ES-I3 (cell line): ENCODE data around the gene SHE.

Experiments
- H3K36me3 ChIP-seq: 2 replicates; pipeline ENCODE4 v1.6.1; 2013; ENCODE audit warnings: mild to moderate bottlenecking, low read length, control low read depth, moderate library complexity; ENCODE audit not compliant: insufficient read depth
- H3K4me1 ChIP-seq: 2 replicates; pipeline ENCODE4 v1.6.1; 2013; ENCODE audit warnings: mild to moderate bottlenecking, control low read depth, low read length; ENCODE audit not compliant: insufficient read depth
- H3K9ac ChIP-seq: 2 replicates; pipeline ENCODE4 v1.6.1; 2013; ENCODE audit warnings: low read depth, mild to moderate bottlenecking, low read length, moderate library complexity
- H3K9me3 ChIP-seq: 2 replicates; pipeline ENCODE4 v1.6.1; 2013; ENCODE audit warnings: mild to moderate bottlenecking, low read length, moderate library complexity; ENCODE audit not compliant: control insufficient read depth, insufficient read depth

The SHE gene

GRCh38 chr1:154478013-154478412 is 24.2 kb downstream of the SHE start:
- Histone ChIP-seq H3K9ac (no peak overlapping the region), H3K36me3 (no peaks in the 10 kb centered on the region), H3K4me1 (peaks cover 10% of the 10 kb centered on the region; the same call in 1 of the 2 replicates), H3K9me3 (no peaks in the 10 kb centered on the region)

- H3K4me1 ChIP-seq = peaks cover 10% of the 10 kb centered on the region; the same call in 1 of the 2 replicates
- no peaks in the 10 kb centered on the region for H3K36me3 ChIP-seq
Measured at GRCh38 chr1:154476791-154477190, 25.4 kb downstream of the SHE start.

GRCh38 chr1:154474802-154475201 is 27.4 kb downstream of the SHE start:
- Histone ChIP-seq H3K9ac (no peak overlapping the region), H3K9me3 (no peaks in the 10 kb centered on the region), H3K36me3 (no peaks in the 10 kb centered on the region), H3K4me1 (peaks cover 10% of the 10 kb centered on the region; the same call in 1 of the 2 replicates)

More at GRCh38 chr1:154476791-154477190, 25.4 kb downstream of the SHE start:
- Histone ChIP-seq H3K9ac (no peak overlapping the region), H3K9me3 (no peaks in the 10 kb centered on the region)

GRCh38 chr1:154471304-154471703 is 30.9 kb downstream of the SHE start:
- H3K36me3 ChIP-seq = no peaks in the 10 kb centered on the region
- peaks cover 4% of the 10 kb centered on the region; the same call in 1 of the 2 replicates for H3K4me1 ChIP-seq
- H3K9ac ChIP-seq = no peak overlapping the region
- no peaks in the 10 kb centered on the region for H3K9me3 ChIP-seq

- Histone ChIP-seq H3K9me3 (no peaks in the 10 kb centered on the region), H3K4me1 (peaks cover 10% of the 10 kb centered on the region), H3K9ac (no peak overlapping the region), H3K36me3 (no peaks in the 10 kb centered on the region)
Measured at GRCh38 chr1:154469844-154470560, 32.2 kb downstream of the SHE start.

- H3K36me3 ChIP-seq = no peaks in the 10 kb centered on the region
- H3K4me1 ChIP-seq = peaks cover 12% of the 10 kb centered on the region
- H3K9me3 ChIP-seq = no peaks in the 10 kb centered on the region
- no peak overlapping the region for H3K9ac ChIP-seq
Measured at GRCh38 chr1:154468535-154469250, 33.5 kb downstream of the SHE start.

GRCh38 chr1:154467434-154468102 is 34.6 kb downstream of the SHE start:
- no peaks in the 10 kb centered on the region for H3K36me3 ChIP-seq
- no peaks in the 10 kb centered on the region for H3K9me3 ChIP-seq
- H3K9ac ChIP-seq = no peak overlapping the region
- H3K4me1 ChIP-seq = peaks cover 18% of the 10 kb centered on the region

- peaks cover 18% of the 10 kb centered on the region for H3K4me1 ChIP-seq
- H3K9me3 ChIP-seq = no peaks in the 10 kb centered on the region
- no peak overlapping the region for H3K9ac ChIP-seq
- no peaks in the 10 kb centered on the region for H3K36me3 ChIP-seq
Measured at GRCh38 chr1:154466921-154467417, 35.2 kb downstream of the SHE start.

GRCh38 chr1:154466206-154466605 is 36.0 kb downstream of the SHE start:
- H3K4me1 ChIP-seq = peaks cover 18% of the 10 kb centered on the region
- no peak overlapping the region; the same call in 1 of the 2 replicates for H3K9ac ChIP-seq
- no peaks in the 10 kb centered on the region for H3K36me3 ChIP-seq
- H3K9me3 ChIP-seq = no peaks in the 10 kb centered on the region

- H3K4me1 ChIP-seq = peaks cover 18% of the 10 kb centered on the region
- no peak overlapping the region for H3K9ac ChIP-seq
- H3K9me3 ChIP-seq = no peaks in the 10 kb centered on the region
- no peaks in the 10 kb centered on the region for H3K36me3 ChIP-seq
Measured at GRCh38 chr1:154465621-154466195, 36.5 kb downstream of the SHE start.

- no peaks in the 10 kb centered on the region for H3K9me3 ChIP-seq
- no peaks in the 10 kb centered on the region for H3K36me3 ChIP-seq
- no peak overlapping the region for H3K9ac ChIP-seq
- peaks cover 18% of the 10 kb centered on the region for H3K4me1 ChIP-seq
Measured at GRCh38 chr1:154463512-154463990, 38.7 kb downstream of the SHE start.

- no peaks in the 10 kb centered on the region for H3K36me3 ChIP-seq
- no peaks in the 10 kb centered on the region for H3K9me3 ChIP-seq
- H3K9ac ChIP-seq = no peak overlapping the region
- peaks cover 9% of the 10 kb centered on the region; the same call in 1 of the 2 replicates for H3K4me1 ChIP-seq
Measured at GRCh38 chr1:154460695-154461260, 41.4 kb downstream of the SHE start.

GRCh38 chr1:154459080-154459479 is 43.1 kb downstream of the SHE start:
- Histone ChIP-seq H3K36me3 (no peaks in the 10 kb centered on the region), H3K9ac (no peak overlapping the region), H3K4me1 (peaks cover 8% of the 10 kb centered on the region; the same call in 1 of the 2 replicates), H3K9me3 (no peaks in the 10 kb centered on the region)

- Histone ChIP-seq H3K36me3 (no peaks in the 10 kb centered on the region), H3K9ac (no peak overlapping the region), H3K4me1 (peaks cover 4% of the 10 kb centered on the region; the same call in 1 of the 2 replicates), H3K9me3 (no peaks in the 10 kb centered on the region)
Measured at GRCh38 chr1:154456631-154457030, 45.6 kb downstream of the SHE start.
